Endothelial cell of umbilical vein (primary cell): Measurements from ENCODE around the gene KCTD16. TPM values are rescaled to one million over a fixed set of nuclear protein-coding genes. Genes with fewer than 3 reads are reported as not detected.

ENCODE experiments used
- BruUV-seq: library from RNA; stranded (reverse); fragments of 400-500 nt; replicated peaks from 2 replicates; lab custom pipeline; 2021; lab: Mats Ljungman, UMichigan
- CTCF ChIA-PET: fragments of 300-600, 350-600 bp; sonication (Branson Sonifier 250); formaldehyde crosslinking; loops from one replicate; lab custom pipeline; 2021; ENCODE audit warnings: antibody characterized with exemption, inconsistent platforms; lab: Charles Lee
- POLR2A ChIA-PET: fragments of 300-600, 350-600 bp; sonication (Branson Sonifier 250); formaldehyde crosslinking; loops from one replicate; lab custom pipeline; 2021; ENCODE audit warnings: antibody characterized with exemption, inconsistent platforms; lab: Charles Lee
- DNase-seq: peaks from one replicate; pipeline ENCODE4 v3.0.0-alpha.2; 2011; ENCODE audit warnings: low read depth, low spot score
- FAIRE-seq: peaks from 2 replicates; lab custom pipeline; 2011; peaks lifted over from hg19 to GRCh38; lab: Jason Lieb, UNC
- H2AFZ ChIP-seq: 2 replicates; pipeline ENCODE4 v1.6.0; 2012; ENCODE audit warnings: low read depth, low read length, control low read depth, inconsistent platforms
- H3K27ac ChIP-seq: 2 replicates; pipeline ENCODE4 v1.5.1; 2011; ENCODE audit warnings: low read depth, mild to moderate bottlenecking, control low read depth, low read length, moderate library complexity; ENCODE audit not compliant: insufficient read depth
- H3K27me3 ChIP-seq, 2 experiments: 2 replicates each; pipeline versions ENCODE4 v1.6.0 to v1.6.1; 2011; ENCODE audit warnings: low read length in 2 of 2, mixed read lengths in 1 of 2; ENCODE audit not compliant: control insufficient read depth in 2 of 2, insufficient read depth in 2 of 2
- H3K36me3 ChIP-seq, 2 experiments: 2 replicates in 1 of 2; 3 replicates in 1 of 2; pipeline ENCODE4 v1.5.1; 2011; ENCODE audit warnings: low read length in 2 of 2, mild to moderate bottlenecking in 1 of 2, moderate library complexity in 1 of 2; ENCODE audit not compliant: control insufficient read depth in 2 of 2, insufficient read depth in 2 of 2; ENCODE audit errors: extremely low read depth in 1 of 2
- H3K4me1 ChIP-seq: 3 replicates; pipeline ENCODE4 v1.5.1; 2011; ENCODE audit warnings: mild to moderate bottlenecking, low read length; ENCODE audit not compliant: control insufficient read depth, insufficient read depth; ENCODE audit errors: extremely low read depth
- H3K4me2 ChIP-seq: 2 replicates; pipeline ENCODE4 v1.6.1; 2011; ENCODE audit warnings: low read length, control low read depth, mixed read lengths; ENCODE audit not compliant: insufficient read depth
- H3K4me3 ChIP-seq, 3 experiments: fragments of 200-600 bp in 1 of 3; sonication (generic), shearing (Covaris generic) in 1 of 3; replicated peaks in 1 of 3; 2 replicates each; pipeline ENCODE4 v1.5.1; 2011 to 2016; ENCODE audit warnings: control low read depth in 3 of 3, low read length in 3 of 3, mild to moderate bottlenecking in 2 of 3, inconsistent platforms in 1 of 3, low read depth in 1 of 3, moderate library complexity in 1 of 3; ENCODE audit not compliant: insufficient read depth in 1 of 3
- H3K79me2 ChIP-seq: 2 replicates; pipeline ENCODE4 v1.6.0; 2012; ENCODE audit warnings: low read length, inconsistent platforms; ENCODE audit not compliant: control insufficient read depth, insufficient read depth
- H3K9ac ChIP-seq: replicated peaks from 2 replicates; pipeline ENCODE3; 2011; ENCODE audit warnings: low read length, control low read depth; ENCODE audit not compliant: insufficient read depth; ENCODE audit errors: extremely low read depth
- H3K9me1 ChIP-seq: replicated peaks from 3 replicates; pipeline ENCODE4 v1.6.0; 2011; ENCODE audit warnings: mild to moderate bottlenecking, low read length; ENCODE audit not compliant: control insufficient read depth, insufficient read depth; ENCODE audit errors: extremely low read depth
- H3K9me3 ChIP-seq: replicated peaks from 2 replicates; pipeline ENCODE4 v1.5.1; 2012; ENCODE audit warnings: low read length, inconsistent platforms; ENCODE audit not compliant: control insufficient read depth, insufficient read depth
- H4K20me1 ChIP-seq: replicated peaks from 2 replicates; pipeline ENCODE3; 2011; ENCODE audit warnings: mild to moderate bottlenecking, low read length; ENCODE audit not compliant: control insufficient read depth, insufficient read depth; ENCODE audit errors: extremely low read depth
- CTCF ChIP-seq, 2 donors: IDR thresholded peaks; 1 replicate in 1 of 2; 2 replicates in 1 of 2; pipeline ENCODE4 v1.5.1; 2011; ENCODE audit warnings: low read length in 2 of 2, mild to moderate bottlenecking in 2 of 2, moderate library complexity in 2 of 2, control low read depth in 1 of 2, inconsistent platforms in 1 of 2, low read depth in 1 of 2; ENCODE audit not compliant: insufficient read depth in 1 of 2; ENCODE audit errors: extremely low read depth in 1 of 2
- EZH2 ChIP-seq: IDR thresholded peaks from 2 replicates; pipeline ENCODE4 v1.6.1; 2012; ENCODE audit warnings: borderline replicate concordance, low read depth, mild to moderate bottlenecking, moderate library complexity, low read length, inconsistent platforms; ENCODE audit not compliant: severe bottlenecking
- FOS ChIP-seq: IDR thresholded peaks from 2 replicates; pipeline ENCODE4 v1.6.1; 2011; ENCODE audit warnings: mild to moderate bottlenecking, low read length, moderate library complexity, borderline replicate concordance; ENCODE audit not compliant: insufficient read depth
- GATA2 ChIP-seq: IDR thresholded peaks from 2 replicates; pipeline ENCODE4 v1.7.0; 2011; ENCODE audit warnings: low read depth, mild to moderate bottlenecking, moderate library complexity, mixed read lengths, low read length; ENCODE audit not compliant: insufficient read length, insufficient read depth
- JUN ChIP-seq: IDR thresholded peaks from 2 replicates; pipeline ENCODE4 v1.6.1; 2011; ENCODE audit warnings: borderline replicate concordance, low read depth; ENCODE audit not compliant: insufficient read length, insufficient read depth
- MAX ChIP-seq: IDR thresholded peaks from 2 replicates; pipeline ENCODE4 v1.6.1; 2011; ENCODE audit not compliant: insufficient read depth, insufficient read length
- MYC ChIP-seq: IDR thresholded peaks from one replicate; pipeline ENCODE4 v1.6.1; 2011; ENCODE audit warnings: mild to moderate bottlenecking, low read depth, low read length
- POLR2A ChIP-seq: IDR thresholded peaks from 2 replicates; pipeline ENCODE4 v1.6.1; 2012; ENCODE audit warnings: low read depth, mild to moderate bottlenecking, control low read depth, low read length
- POLR2AphosphoS5 ChIP-seq: IDR thresholded peaks from 2 replicates; pipeline ENCODE4 v1.6.1; 2012; ENCODE audit warnings: low read depth, mild to moderate bottlenecking, control low read depth, low read length, moderate library complexity; ENCODE audit not compliant: insufficient read depth
- dilution Hi-C: fragments of 300-500 bp; cut with MboI; formaldehyde crosslinking; loops from one replicate; pipeline ENCODE4 v1.15.0; 2019; ENCODE audit warnings: low sequenced_read_pairs; ENCODE audit not compliant: extremely low pct_ligation_motif_present
- intact Hi-C: fragments of 100-400 bp; cut with micrococcal nuclease; formaldehyde crosslinking; loops from one replicate; pipeline ENCODE4 v1.10.0; 2022
- polyA plus RNA-seq, 4 experiments: library from polyadenylated mRNA; depleted of rRNA in 3 of 4; stranded (reverse) in 3 of 4; unstranded in 1 of 4; fragments of >200 nt; gene quantifications; 2 replicates each; pipeline versions ENCODE4 v1.2.1 to v1.2.3, GENCODE V29; 2011 to 2012; ENCODE audit warnings: missing spikeins in 1 of 4
- total RNA-seq: library from RNA; stranded (reverse); gene quantifications from 2 replicates; pipeline ENCODE4 v1.2.3, GENCODE V29; 2021

KCTD16 gene
- total and polyA plus RNA-seq, 2 donors (not counting 3 experiments of a cell fraction or from before 2014, with no cell fraction given): 0.21 to 0.49 TPM

GRCh38 chr5:144469106-144469505 is 298.4 kb downstream of the KCTD16 start:
- Histone ChIP-seq H3K36me3 (no peaks in the 10 kb centered on the region), H3K27ac (no peak overlapping the region), H3K9ac (no peak overlapping the region), H2AFZ (no peak overlapping the region), H3K79me2 (no peaks in the 10 kb centered on the region), H3K4me1 (no peaks in the 10 kb centered on the region), H3K9me1 (no peaks in the 10 kb centered on the region), H3K27me3 (no peaks in the 10 kb centered on the region), H3K4me2 (no peak overlapping the region), H3K4me3 (no peak overlapping the region), H4K20me1 (no peaks in the 10 kb centered on the region), H3K9me3 (no peaks in the 10 kb centered on the region)
- intact Hi-C loops (loop anchor here (2.0 to 10.0 kb wide), 2 partner anchors 264 to 878 kb away; no protein-coding TSS in a partner anchor), dilution Hi-C loops (no loop called here)
- no TSS peak for BruUV-seq
- ChIA-PET CTCF (interaction anchor here (1.3 to 2.3 kb wide), 4 partner anchors 13 to 1250 kb away, joined by 4 to 10 read pairs (median 10); no protein-coding TSS in a partner anchor), POLR2A (no interaction called here)
- DNase-seq: no peak
- TF ChIP-seq MYC (no peak), JUN (no peak), CTCF (IDR thresholded peaks at IDR 0.05; ENCODE audit: extremely low read depth in 1 of 2, insufficient read depth in 1 of 2, low read depth in 1 of 2, low read length in 2 of 2) (no peak), EZH2 (no peak), POLR2AphosphoS5 (no peak), MAX (no peak), FOS (no peak), GATA2 (no peak), POLR2A (no peak)
- no peak for FAIRE-seq
